Ascending aorta (tissue), 2 donors: ENCODE measurements around the gene FBXL5. TPM values are rescaled to one million over a fixed set of nuclear protein-coding genes. Genes with fewer than 3 reads are reported as not detected.

Source experiments
- DNase-seq, 2 donors: peaks; one replicate each; pipeline ENCODE4 v3.0.0-alpha.2; 2019; ENCODE audit warnings: low spot score in 2 of 2
- H3K27ac ChIP-seq, 2 donors: fragments of 200-600 bp; sonication (generic); one replicate each; pipeline ENCODE4 v1.5.1; 2016 to 2017; ENCODE audit warnings: mild to moderate bottlenecking in 1 of 2
- H3K27me3 ChIP-seq: fragments of 200-600 bp; sonication (generic); one replicate; pipeline ENCODE4 v1.5.1; 2017
- H3K36me3 ChIP-seq, 2 donors: fragments of 200-600 bp; sonication (generic); one replicate each; pipeline ENCODE4 v1.5.1; 2016
- H3K4me1 ChIP-seq, 2 donors: fragments of 200-600 bp; sonication (generic); one replicate each; pipeline ENCODE4 v1.5.1; 2016 to 2017; ENCODE audit warnings: mild to moderate bottlenecking in 1 of 2
- H3K4me3 ChIP-seq, 2 donors: fragments of 200-600 bp; sonication (generic); one replicate each; pipeline ENCODE4 v1.5.1; 2016 to 2017; ENCODE audit warnings: mild to moderate bottlenecking in 1 of 2
- H3K9me3 ChIP-seq, 2 donors: fragments of 200-600 bp; sonication (generic); one replicate each; pipeline ENCODE4 v1.5.1; 2016
- CTCF ChIP-seq, 3 experiments: fragments of 200-600 bp in 2 of 3; fragments of 450-650 bp in 1 of 3; sonication (generic) in 2 of 3; IDR thresholded peaks; one replicate each; pipeline ENCODE4 v1.5.1; 2016 to 2019; ENCODE audit warnings: antibody characterized with exemption in 3 of 3, mild to moderate bottlenecking in 1 of 3, moderate library complexity in 1 of 3
- intact Hi-C: fragments of 100-400 bp; cut with DNase I; formaldehyde crosslinking; loops from one replicate; pipeline ENCODE4 v1.15.1; 2023
- total RNA-seq: library from RNA; depleted of rRNA; stranded (reverse); fragments of >200 nt; gene quantifications from one replicate; pipeline ENCODE4 v1.1.0, GENCODE V29; 2016

Gene FBXL5
- total RNA-seq, 1 donor from 2014 or later, result 59.0 TPM

- H3K4me3 ChIP-seq, result no peak overlapping the region
- intact Hi-C loops, result no loop called here
Measured at GRCh38 chr4:15612136-15612535, 43.0 kb downstream of the FBXL5 start.

GRCh38 chr4:15610855-15611254 lies 44.3 kb downstream of the FBXL5 start:
- intact Hi-C loops, result no loop called here
- no peak for DNase-seq

More at GRCh38 chr4:15612136-15612535, 43.0 kb downstream of the FBXL5 start:
- DNase-seq, result no peak
- Histone ChIP-seq H3K9me3 (no peaks in the 10 kb centered on the region), H3K36me3 (peaks cover 11 to 29% of the 10 kb centered on the region in 2 donors), H3K27ac (no peak overlapping the region), H3K27me3 (no peaks in the 10 kb centered on the region), H3K4me1 (no peaks in the 10 kb centered on the region)
- TF ChIP-seq CTCF (IDR thresholded peaks at IDR 0.05), result no peak

GRCh38 chr4:15605537-15605936 lies 49.6 kb downstream of the FBXL5 start:
- intact Hi-C loops, result no loop called here

More at GRCh38 chr4:15610855-15611254, 44.3 kb downstream of the FBXL5 start:
- peaks cover 7 to 23% of the 10 kb centered on the region in 2 donors for H3K36me3 ChIP-seq
- no peaks in the 10 kb centered on the region for H3K4me1 ChIP-seq
- TF ChIP-seq CTCF (IDR thresholded peaks at IDR 0.05), result no peak
- no peaks in the 10 kb centered on the region for H3K9me3 ChIP-seq
- no peaks in the 10 kb centered on the region for H3K27me3 ChIP-seq
- H3K4me3 ChIP-seq, result no peak overlapping the region
- no peak overlapping the region for H3K27ac ChIP-seq

GRCh38 chr4:15601862-15602261 lies 53.3 kb downstream of the FBXL5 start:
- Histone ChIP-seq H3K27ac (no peak overlapping the region), H3K36me3 (peaks cover 25 to 56% of the 10 kb centered on the region in 2 donors), H3K4me1 (no peaks in the 10 kb centered on the region), H3K27me3 (no peaks in the 10 kb centered on the region), H3K9me3 (no peaks in the 10 kb centered on the region), H3K4me3 (no peak overlapping the region)
- intact Hi-C loops, result no loop called here
- no peak for TF ChIP-seq CTCF (IDR thresholded peaks at IDR 0.05)
- DNase-seq, result no peak

More at GRCh38 chr4:15605537-15605936, 49.6 kb downstream of the FBXL5 start:
- no peak overlapping the region for H3K27ac ChIP-seq
- no peak for DNase-seq
- no peaks in the 10 kb centered on the region for H3K4me1 ChIP-seq
- H3K27me3 ChIP-seq, result no peaks in the 10 kb centered on the region
- H3K4me3 ChIP-seq, result no peak overlapping the region
- TF ChIP-seq CTCF (IDR thresholded peaks at IDR 0.05), result no peak
- peaks cover 14 to 42% of the 10 kb centered on the region in 2 donors for H3K36me3 ChIP-seq
- no peaks in the 10 kb centered on the region for H3K9me3 ChIP-seq

GRCh38 chr4:15600176-15600575 lies 55.0 kb downstream of the FBXL5 start:
- no peaks in the 10 kb centered on the region for H3K9me3 ChIP-seq
- intact Hi-C loops, result no loop called here
- H3K4me1 ChIP-seq, result no peaks in the 10 kb centered on the region
- no peak for TF ChIP-seq CTCF (IDR thresholded peaks at IDR 0.05)
- H3K36me3 ChIP-seq, result peaks cover 25 to 52% of the 10 kb centered on the region in 2 donors
- no peak overlapping the region for H3K4me3 ChIP-seq
- H3K27me3 ChIP-seq, result no peaks in the 10 kb centered on the region
- DNase-seq, result no peak
- no peak overlapping the region for H3K27ac ChIP-seq

- Histone ChIP-seq H3K4me3 (no peak overlapping the region), H3K36me3 (peaks cover 25 to 41% of the 10 kb centered on the region in 2 donors), H3K27me3 (no peaks in the 10 kb centered on the region), H3K27ac (no peak overlapping the region), H3K4me1 (no peaks in the 10 kb centered on the region), H3K9me3 (no peaks in the 10 kb centered on the region)
- intact Hi-C loops, result no loop called here
- no peak for DNase-seq
- no peak for TF ChIP-seq CTCF (IDR thresholded peaks at IDR 0.05)
Measured at GRCh38 chr4:15598644-15599043, 56.5 kb downstream of the FBXL5 start.
